Ascending aorta (tissue), 2 donors: Measurements from ENCODE around the gene RAI14. TPM values are rescaled to one million over a fixed set of nuclear protein-coding genes. Genes with fewer than 3 reads are reported as not detected.

Experiments
- DNase-seq, 2 donors: peaks; one replicate each; pipeline ENCODE4 v3.0.0-alpha.2; 2019; ENCODE audit warnings: low spot score in 2 of 2
- H3K27ac ChIP-seq, 2 donors: fragments of 200-600 bp; sonication (generic); one replicate each; pipeline ENCODE4 v1.5.1; 2016 to 2017; ENCODE audit warnings: mild to moderate bottlenecking in 1 of 2
- H3K27me3 ChIP-seq: fragments of 200-600 bp; sonication (generic); one replicate; pipeline ENCODE4 v1.5.1; 2017
- H3K36me3 ChIP-seq, 2 donors: fragments of 200-600 bp; sonication (generic); one replicate each; pipeline ENCODE4 v1.5.1; 2016
- H3K4me1 ChIP-seq, 2 donors: fragments of 200-600 bp; sonication (generic); one replicate each; pipeline ENCODE4 v1.5.1; 2016 to 2017; ENCODE audit warnings: mild to moderate bottlenecking in 1 of 2
- H3K4me3 ChIP-seq, 2 donors: fragments of 200-600 bp; sonication (generic); one replicate each; pipeline ENCODE4 v1.5.1; 2016 to 2017; ENCODE audit warnings: mild to moderate bottlenecking in 1 of 2
- H3K9me3 ChIP-seq, 2 donors: fragments of 200-600 bp; sonication (generic); one replicate each; pipeline ENCODE4 v1.5.1; 2016
- intact Hi-C: fragments of 100-400 bp; cut with DNase I; formaldehyde crosslinking; loops from one replicate; pipeline ENCODE4 v1.15.1; 2023
- total RNA-seq: library from RNA; depleted of rRNA; stranded (reverse); fragments of >200 nt; gene quantifications from one replicate; pipeline ENCODE4 v1.1.0, GENCODE V29; 2016
- TF ChIP-seq, protein P1 (sequence below), 3 experiments: fragments of 200-600 bp in 2 of 3; fragments of 450-650 bp in 1 of 3; sonication (generic) in 2 of 3; IDR thresholded peaks; one replicate each; pipeline ENCODE4 v1.5.1; 2016 to 2019; ENCODE audit warnings: antibody characterized with exemption in 3 of 3, mild to moderate bottlenecking in 1 of 3, moderate library complexity in 1 of 3

The RAI14 gene
- total RNA-seq, 1 donor from 2014 or later, result 134 TPM

DNA sequence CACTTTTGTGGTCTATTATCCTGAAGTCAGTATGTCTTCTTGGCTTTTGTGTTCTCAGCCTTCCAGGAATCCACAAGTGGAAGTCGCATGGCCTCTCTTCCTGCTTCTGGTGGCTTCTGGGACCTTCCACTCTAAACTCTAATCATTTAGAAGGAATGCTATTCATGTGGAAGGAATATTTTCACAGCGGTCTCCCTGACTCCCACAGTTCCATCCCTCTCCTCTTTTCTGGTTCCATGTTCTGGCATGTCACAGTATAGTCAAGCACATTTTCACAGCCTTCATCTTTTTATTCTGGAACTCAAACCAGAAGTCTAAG, 7.3 kb upstream of the RAI14 start:
- DNase-seq, result no peak
- TF ChIP-seq, protein P1, sequence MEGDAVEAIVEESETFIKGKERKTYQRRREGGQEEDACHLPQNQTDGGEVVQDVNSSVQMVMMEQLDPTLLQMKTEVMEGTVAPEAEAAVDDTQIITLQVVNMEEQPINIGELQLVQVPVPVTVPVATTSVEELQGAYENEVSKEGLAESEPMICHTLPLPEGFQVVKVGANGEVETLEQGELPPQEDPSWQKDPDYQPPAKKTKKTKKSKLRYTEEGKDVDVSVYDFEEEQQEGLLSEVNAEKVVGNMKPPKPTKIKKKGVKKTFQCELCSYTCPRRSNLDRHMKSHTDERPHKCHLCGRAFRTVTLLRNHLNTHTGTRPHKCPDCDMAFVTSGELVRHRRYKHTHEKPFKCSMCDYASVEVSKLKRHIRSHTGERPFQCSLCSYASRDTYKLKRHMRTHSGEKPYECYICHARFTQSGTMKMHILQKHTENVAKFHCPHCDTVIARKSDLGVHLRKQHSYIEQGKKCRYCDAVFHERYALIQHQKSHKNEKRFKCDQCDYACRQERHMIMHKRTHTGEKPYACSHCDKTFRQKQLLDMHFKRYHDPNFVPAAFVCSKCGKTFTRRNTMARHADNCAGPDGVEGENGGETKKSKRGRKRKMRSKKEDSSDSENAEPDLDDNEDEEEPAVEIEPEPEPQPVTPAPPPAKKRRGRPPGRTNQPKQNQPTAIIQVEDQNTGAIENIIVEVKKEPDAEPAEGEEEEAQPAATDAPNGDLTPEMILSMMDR (IDR thresholded peaks at IDR 0.05), result no peak

GRCh38 chr5:34651791-34652190, 4.3 kb upstream of the RAI14 start:
- Histone ChIP-seq H3K27me3 (no peaks in the 10 kb centered on the region), H3K9me3 (no peaks in the 10 kb centered on the region), H3K4me3 (no peak overlapping the region), H3K4me1 (peaks cover under 1 to 11% of the 10 kb centered on the region in 2 donors), H3K27ac (no peak overlapping the region), H3K36me3 (no peaks in the 10 kb centered on the region)
- no peak for DNase-seq
- TF ChIP-seq, protein P1 (IDR thresholded peaks at IDR 0.05), result no peak
- intact Hi-C loops, result no loop called here

More for the DNA sequence above, 7.3 kb upstream of the RAI14 start:
- Histone ChIP-seq H3K27ac (no peak overlapping the region), H3K4me1 (peaks cover 0 to 11% of the 10 kb centered on the region in 2 donors), H3K27me3 (no peaks in the 10 kb centered on the region), H3K9me3 (peaks cover 0 to 4% of the 10 kb centered on the region in 2 donors), H3K36me3 (no peaks in the 10 kb centered on the region), H3K4me3 (no peak overlapping the region)
- intact Hi-C loops, result no loop called here

DNA sequence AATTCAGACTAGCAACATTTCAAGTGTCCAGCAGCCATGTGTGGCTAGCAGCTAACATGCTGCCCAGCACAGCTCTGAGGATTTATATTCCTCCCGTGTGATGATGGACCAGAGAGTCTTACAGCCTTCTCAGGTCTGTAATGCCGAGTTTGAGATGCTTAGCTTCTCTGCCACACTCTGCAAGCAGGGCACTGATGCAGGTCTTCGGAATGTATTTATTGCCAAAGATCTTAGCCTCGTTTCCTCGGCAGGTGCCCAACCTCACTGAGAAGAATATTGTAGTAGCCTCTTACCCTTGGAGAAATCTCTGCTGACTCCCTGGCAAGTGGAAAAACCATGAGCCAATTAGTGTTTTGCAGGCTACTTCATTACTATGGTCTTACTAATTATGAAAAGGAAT, 3.7 kb upstream of the RAI14 start:
- no peaks in the 10 kb centered on the region for H3K36me3 ChIP-seq
- H3K27ac ChIP-seq, result peak overlapping the region in 1 of 2 donors; percentile 42
- peaks cover 4 to 11% of the 10 kb centered on the region in 2 donors for H3K4me1 ChIP-seq
- peak in 1 of 2 donors; percentile 69 for DNase-seq
- H3K9me3 ChIP-seq, result no peaks in the 10 kb centered on the region
- TF ChIP-seq, protein P1 (IDR thresholded peaks at IDR 0.05), result no peak
- H3K4me3 ChIP-seq, result no peak overlapping the region
- H3K27me3 ChIP-seq, result no peaks in the 10 kb centered on the region
- intact Hi-C loops, result no loop called here

DNA sequence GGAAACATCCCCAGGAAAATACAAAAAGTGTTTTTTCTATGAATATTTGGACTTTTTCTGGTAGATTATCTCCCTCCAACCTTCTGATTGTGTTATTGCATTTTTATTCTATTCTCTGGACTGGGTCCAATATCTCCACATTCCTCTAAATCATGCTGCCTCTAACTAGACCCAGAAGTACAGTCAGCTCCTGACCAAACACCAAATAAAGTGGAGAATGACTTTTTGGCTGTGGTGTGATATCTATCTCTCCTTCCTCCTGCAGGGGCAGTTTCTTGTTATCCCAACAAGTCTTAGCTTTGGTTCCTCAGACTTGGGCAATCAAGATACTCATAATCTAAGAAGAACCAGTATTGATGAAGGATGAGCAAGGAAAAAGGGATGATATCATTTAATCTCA, 3.2 kb upstream of the RAI14 start:
- H3K36me3 ChIP-seq, result no peaks in the 10 kb centered on the region
- TF ChIP-seq, protein P1 (IDR thresholded peaks at IDR 0.05), result no peak
- intact Hi-C loops, result no loop called here
- H3K4me3 ChIP-seq, result no peak overlapping the region
- DNase-seq, result no peak
- no peaks in the 10 kb centered on the region for H3K9me3 ChIP-seq
- peak overlapping the region; percentile 42 to 50 for H3K27ac ChIP-seq
- peaks cover 4 to 11% of the 10 kb centered on the region in 2 donors for H3K4me1 ChIP-seq
- no peaks in the 10 kb centered on the region for H3K27me3 ChIP-seq

GRCh38 chr5:34653708-34654107, 2.4 kb upstream of the RAI14 start:
- TF ChIP-seq, protein P1 (IDR thresholded peaks at IDR 0.05), result no peak
- H3K4me1 ChIP-seq, result peaks cover 8 to 18% of the 10 kb centered on the region in 2 donors
- no peaks in the 10 kb centered on the region for H3K9me3 ChIP-seq
- no peak overlapping the region for H3K4me3 ChIP-seq
- intact Hi-C loops, result no loop called here
- peak overlapping the region; percentile 42 to 50 for H3K27ac ChIP-seq
- H3K36me3 ChIP-seq, result no peaks in the 10 kb centered on the region
- no peaks in the 10 kb centered on the region for H3K27me3 ChIP-seq
- DNase-seq, result no peak
